IMR-90 (cell line): ENCODE data around the gene OFD1. TPM values are rescaled to one million over a fixed set of nuclear protein-coding genes. Genes with fewer than 3 reads are reported as not detected.

Source experiments
- ATAC-seq: fragments of 200-7000 bp; cut with Tn5 transposase; 2 replicates; pipeline ENCODE4 v1.9.1; 2020; ENCODE audit warnings: low read depth, mild to moderate bottlenecking, moderate library complexity
- BruUV-seq: library from RNA; stranded (reverse); fragments of 400-500 nt; replicated peaks from 2 replicates; lab custom pipeline; 2021; lab: Mats Ljungman, UMichigan
- CTCF ChIA-PET: fragments of 300-600 bp; formaldehyde crosslinking; extraction: SDS; loops from one replicate; lab custom pipeline; 2021; ENCODE audit warnings: antibody characterized with exemption; lab: Yijun Ruan, JAX
- POLR2A ChIA-PET: fragments of 300-600 bp; sonication (Branson Sonifier 250); formaldehyde crosslinking; loops from one replicate; lab custom pipeline; 2022; ENCODE audit warnings: antibody characterized with exemption; ENCODE audit not compliant: unreplicated experiment; lab: Charles Lee
- DNase-seq: peaks from one replicate; pipeline ENCODE4 v3.0.0; 2013
- H2AFZ ChIP-seq: replicated peaks from 2 replicates; pipeline ENCODE3; 2013; ENCODE audit warnings: low read length, mild to moderate bottlenecking; ENCODE audit not compliant: poor library complexity
- H2AK5ac ChIP-seq: 2 replicates; pipeline ENCODE4 v1.6.1; 2013; ENCODE audit warnings: low read depth, low read length, inconsistent platforms
- H2AK9ac ChIP-seq: replicated peaks from 2 replicates; pipeline ENCODE3; 2013; ENCODE audit warnings: mild to moderate bottlenecking, low read depth, low read length, moderate library complexity; ENCODE audit not compliant: poor library complexity
- H2BK120ac ChIP-seq: 2 replicates; pipeline ENCODE4 v1.6.1; 2013; ENCODE audit warnings: low read depth, low read length, inconsistent platforms
- H2BK15ac ChIP-seq: 3 replicates; pipeline ENCODE4 v1.6.1; 2013; ENCODE audit warnings: low read depth, low read length, inconsistent platforms
- H2BK20ac ChIP-seq: 2 replicates; pipeline ENCODE4 v1.6.1; 2013; ENCODE audit warnings: low read depth, mild to moderate bottlenecking, inconsistent platforms, low read length, moderate library complexity
- H2BK5ac ChIP-seq: 2 replicates; pipeline ENCODE4 v1.6.1; 2013; ENCODE audit warnings: mild to moderate bottlenecking, low read depth, low read length, inconsistent platforms; ENCODE audit not compliant: poor library complexity, severe bottlenecking
- H3K14ac ChIP-seq: replicated peaks from 2 replicates; pipeline ENCODE4 v1.6.1; 2013; ENCODE audit warnings: low read depth, low read length, inconsistent platforms
- H3K18ac ChIP-seq: 2 replicates; pipeline ENCODE4 v1.6.1; 2013; ENCODE audit warnings: low read depth, low read length, control low read depth
- H3K23ac ChIP-seq: 2 replicates; pipeline ENCODE4 v1.6.1; 2013; ENCODE audit warnings: low read depth, low read length, inconsistent platforms
- H3K27ac ChIP-seq: 2 replicates; pipeline ENCODE4 v1.5.1; 2013; ENCODE audit warnings: mild to moderate bottlenecking, control low read depth, low read length; ENCODE audit not compliant: insufficient read depth
- H3K27me3 ChIP-seq: 2 replicates; pipeline ENCODE4 v1.6.1; 2013; ENCODE audit warnings: low read length; ENCODE audit not compliant: control insufficient read depth, insufficient read depth
- H3K36me3 ChIP-seq: 2 replicates; pipeline ENCODE4 v1.6.1; 2013; ENCODE audit warnings: low read length, mixed read lengths; ENCODE audit not compliant: control insufficient read depth, insufficient read depth
- H3K4ac ChIP-seq: 2 replicates; pipeline ENCODE4 v1.6.1; 2013; ENCODE audit warnings: low read depth, low read length, inconsistent platforms
- H3K4me1 ChIP-seq: 2 replicates; pipeline ENCODE4 v1.6.1; 2013; ENCODE audit warnings: low read length, mixed read lengths; ENCODE audit not compliant: control insufficient read depth, insufficient read depth
- H3K4me2 ChIP-seq: 2 replicates; pipeline ENCODE4 v1.6.1; 2013; ENCODE audit warnings: low read depth, mild to moderate bottlenecking, control low read depth, low read length, moderate library complexity
- H3K4me3 ChIP-seq: 2 replicates; pipeline ENCODE4 v1.5.1; 2013; ENCODE audit warnings: low read depth, mild to moderate bottlenecking, control low read depth, low read length, moderate library complexity; ENCODE audit not compliant: insufficient read depth
- H3K56ac ChIP-seq: 2 replicates; pipeline ENCODE4 v1.6.1; 2013; ENCODE audit warnings: low read length, inconsistent platforms; ENCODE audit not compliant: insufficient read depth; ENCODE audit errors: extremely low read depth
- H3K79me1 ChIP-seq, 2 experiments: 2 replicates each; pipeline ENCODE4 v1.6.1; 2013; ENCODE audit warnings: low read length in 2 of 2, inconsistent platforms in 1 of 2, low read depth in 1 of 2
- H3K9ac ChIP-seq: 2 replicates; pipeline ENCODE4 v1.6.1; 2013; ENCODE audit warnings: low read depth, low read length, control low read depth
- H3K9me1 ChIP-seq: 2 replicates; pipeline ENCODE4 v1.6.1; 2013; ENCODE audit warnings: low read length, inconsistent platforms; ENCODE audit not compliant: insufficient read depth
- H3K9me3 ChIP-seq: 2 replicates; pipeline ENCODE4 v1.6.1; 2013; ENCODE audit warnings: low read length; ENCODE audit not compliant: control insufficient read depth, insufficient read depth
- H4K20me1 ChIP-seq: 2 replicates; pipeline ENCODE4 v1.6.1; 2013; ENCODE audit warnings: low read length, inconsistent platforms; ENCODE audit not compliant: insufficient read depth
- H4K5ac ChIP-seq: 2 replicates; pipeline ENCODE4 v1.6.1; 2013; ENCODE audit warnings: mild to moderate bottlenecking, low read depth, low read length, control low read depth
- H4K8ac ChIP-seq, 2 experiments: 2 replicates each; pipeline ENCODE4 v1.6.1; 2013; ENCODE audit warnings: low read depth in 2 of 2, low read length in 2 of 2, control low read depth in 1 of 2, inconsistent platforms in 1 of 2
- H4K91ac ChIP-seq: 2 replicates; pipeline ENCODE4 v1.6.1; 2013; ENCODE audit warnings: low read depth, low read length, inconsistent platforms; ENCODE audit not compliant: insufficient read depth
- BHLHE40 ChIP-seq: fragments of 150-350 bp; IDR thresholded peaks from 2 replicates; pipeline ENCODE4 v1.6.1; 2016; ENCODE audit warnings: mild to moderate bottlenecking, low read depth, low read length
- CEBPB ChIP-seq: IDR thresholded peaks from 2 replicates; pipeline ENCODE4 v1.6.1; 2012; ENCODE audit warnings: low read depth, low read length, improper control_type of control experiment
- CHD1 ChIP-seq: IDR thresholded peaks from 2 replicates; pipeline ENCODE4 v1.6.1; 2012; ENCODE audit warnings: low read depth, low read length, improper control_type of control experiment
- FOS ChIP-seq: fragments of 150-350 bp; IDR thresholded peaks from 2 replicates; pipeline ENCODE4 v1.6.1; 2016; ENCODE audit warnings: low read depth, low read length
- MAZ ChIP-seq: IDR thresholded peaks from 2 replicates; pipeline ENCODE4 v1.6.1; 2012; ENCODE audit warnings: low read depth, mild to moderate bottlenecking, low read length, improper control_type of control experiment, moderate library complexity, borderline replicate concordance
- MXI1 ChIP-seq: IDR thresholded peaks from 2 replicates; pipeline ENCODE4 v1.6.1; 2012; ENCODE audit warnings: low read depth, mild to moderate bottlenecking, low read length, moderate library complexity, borderline replicate concordance
- NFE2L2 ChIP-seq: fragments of 150-350 bp; IDR thresholded peaks from 2 replicates; pipeline ENCODE4 v1.6.1; 2016; ENCODE audit warnings: low read depth, mild to moderate bottlenecking, low read length
- POLR2A ChIP-seq: IDR thresholded peaks from 2 replicates; pipeline ENCODE4 v1.6.1; 2012; ENCODE audit warnings: mild to moderate bottlenecking, low read depth, low read length
- RAD21 ChIP-seq: IDR thresholded peaks from 2 replicates; pipeline ENCODE4 v1.6.1; 2012; ENCODE audit warnings: low read length, improper control_type of control experiment
- RCOR1 ChIP-seq: IDR thresholded peaks from 2 replicates; pipeline ENCODE4 v1.6.1; 2012; ENCODE audit warnings: mild to moderate bottlenecking, low read length, improper control_type of control experiment; ENCODE audit not compliant: insufficient replicate concordance
- RFX5 ChIP-seq: IDR thresholded peaks from 2 replicates; pipeline ENCODE4 v1.8.0; 2012; ENCODE audit warnings: low read depth, mild to moderate bottlenecking, low read length, moderate library complexity
- SMC3 ChIP-seq: fragments of 150-350 bp; IDR thresholded peaks from 2 replicates; pipeline ENCODE4 v1.6.1; 2016; ENCODE audit warnings: low read depth, mild to moderate bottlenecking, antibody characterized with exemption, low read length, moderate library complexity
- USF2 ChIP-seq: fragments of 150-350 bp; IDR thresholded peaks from 2 replicates; pipeline ENCODE4 v1.6.1; 2017; ENCODE audit warnings: mild to moderate bottlenecking, antibody characterized with exemption, low read length, low read depth
- WGBS, 2 experiments: methylation state at CpG; one replicate each; pipeline versions ENCODE4 v1.1.5 to v1.1.7; 2013; ENCODE audit warnings: missing lambda C conversion rate in 2 of 2; ENCODE audit not compliant: insufficient read length in 1 of 2; ENCODE audit errors: extremely low coverage in 2 of 2; 5-methylcytosine and 5-hydroxymethylcytosine counted together
- dilution Hi-C: fragments of 300-500 bp; cut with HindIII; formaldehyde crosslinking; loops from one replicate; pipeline ENCODE4 v1.14.3; 2018; ENCODE audit warnings: low sequenced_read_pairs; ENCODE audit not compliant: unreplicated experiment
- in situ Hi-C: fragments of 300-500 bp; cut with MboI; formaldehyde crosslinking; loops from 3 replicates; pipeline ENCODE4 v1.14.3; 2019; ENCODE audit warnings: low sequenced_read_pairs, inconsistent platforms, mixed read lengths
- intact Hi-C: fragments of 100-400 bp; cut with micrococcal nuclease; formaldehyde crosslinking; loops from 2 replicates; pipeline ENCODE4 v1.10.0; 2022
- polyA plus RNA-seq, 3 experiments: library from polyadenylated mRNA; depleted of rRNA; stranded (reverse); fragments of >200 nt; gene quantifications; 2 replicates each; pipeline ENCODE4 v1.2.3, GENCODE V29; 2012; ENCODE audit warnings: low replicate concordance in 1 of 3
- total RNA-seq: library from RNA; depleted of rRNA; stranded (reverse); fragments of >200 nt; gene quantifications from 2 replicates; pipeline ENCODE4 v1.2.3, GENCODE V29; 2012
- TF ChIP-seq, protein P1 (sequence below): conservative IDR thresholded peaks from 2 replicates; pipeline ENCODE4 v1.5.1; 2012; ENCODE audit warnings: mild to moderate bottlenecking, low read depth, low read length, improper control_type of control experiment
- TF ChIP-seq, protein P2 (sequence below): fragments of 150-350 bp; IDR thresholded peaks from 2 replicates; pipeline ENCODE4 v1.6.1; 2016; ENCODE audit warnings: low read depth, mild to moderate bottlenecking, low read length, moderate library complexity, borderline replicate concordance

The OFD1 gene
- total and polyA plus RNA-seq, 2 of the 4 experiments (the other 2 are of a cell fraction): 8.4 to 8.6 TPM

DNA sequence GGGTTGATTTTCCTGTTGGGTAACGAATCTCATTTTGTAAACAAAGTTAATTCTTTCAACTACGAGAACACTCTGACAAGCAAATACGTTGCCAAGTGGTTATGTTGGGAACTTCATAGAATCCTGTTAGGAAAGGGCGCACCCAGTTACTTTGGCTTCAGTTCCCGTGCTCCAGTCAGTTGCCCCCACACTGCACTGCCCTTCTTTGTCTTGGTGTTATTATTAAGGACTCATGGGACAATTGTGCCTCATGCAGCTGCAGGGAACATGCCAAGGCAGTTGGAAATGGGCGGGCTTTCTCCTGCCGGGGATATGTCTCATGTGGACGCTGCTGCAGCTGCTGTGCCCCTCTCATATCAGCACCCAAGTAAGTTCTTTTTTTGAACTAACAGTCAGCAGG, 28.9 kb downstream of the OFD1 start (continued):
- TF ChIP-seq RCOR1 (no peak), MAZ (no peak), BHLHE40 (no peak)

- no peak overlapping the region for H2BK15ac ChIP-seq
- H3K4me3 ChIP-seq: no peak overlapping the region
- dilution Hi-C loops (no loop called here), in situ Hi-C loops (loop anchor here (10.0 kb wide), 1 partner anchor 261 kb away; the partner anchor contains the start of gene GEMIN8), intact Hi-C loops (no loop called here)
- H4K8ac ChIP-seq: no peak overlapping the region
- H3K4me2 ChIP-seq: no peak overlapping the region
- DNase-seq (no peak), ATAC-seq (no peak)
- no peak overlapping the region for H4K91ac ChIP-seq
- no peaks in the 10 kb centered on the region for H3K9me1 ChIP-seq
- H3K14ac ChIP-seq: no peak overlapping the region
- H3K23ac ChIP-seq: no peak overlapping the region
- no peak overlapping the region for H2AFZ ChIP-seq
- CTCF ChIA-PET: no interaction called here
- H3K4me1 ChIP-seq: no peaks in the 10 kb centered on the region
- no peaks in the 10 kb centered on the region for H3K9me3 ChIP-seq
- H3K36me3 ChIP-seq: peaks cover 27% of the 10 kb centered on the region
- no peak overlapping the region for H3K9ac ChIP-seq
- H2BK120ac ChIP-seq: no peak overlapping the region
- H3K79me1 ChIP-seq: no peaks in the 10 kb centered on the region
- H3K18ac ChIP-seq: no peak overlapping the region
- POLR2A ChIA-PET: no interaction called here
- WGBS, 2 experiments: 100% methylated on average over 2 of the region's 7 CpGs; no CpG with 5 or more reads in 1 of the 2 experiments
- no peak overlapping the region for H2AK5ac ChIP-seq
- H3K27me3 ChIP-seq: no peaks in the 10 kb centered on the region
- no peak overlapping the region for H2BK5ac ChIP-seq
- H2AK9ac ChIP-seq: no peak overlapping the region
- no peak overlapping the region for H3K56ac ChIP-seq
- no peak overlapping the region for H2BK20ac ChIP-seq
- no peak overlapping the region for H3K27ac ChIP-seq
- no peaks in the 10 kb centered on the region for H4K20me1 ChIP-seq
- no peak overlapping the region for H3K4ac ChIP-seq
- H4K5ac ChIP-seq: no peak overlapping the region
- no TSS peak for BruUV-seq
- TF ChIP-seq RFX5 (no peak), BHLHE40 (no peak), MXI1 (no peak), SMC3 (no peak), RAD21 (no peak), MAZ (no peak), RCOR1 (no peak), USF2 (no peak), CEBPB (no peak), NFE2L2 (no peak), FOS (no peak), CHD1 (no peak), POLR2A (no peak)
- TF ChIP-seq, protein P1, sequence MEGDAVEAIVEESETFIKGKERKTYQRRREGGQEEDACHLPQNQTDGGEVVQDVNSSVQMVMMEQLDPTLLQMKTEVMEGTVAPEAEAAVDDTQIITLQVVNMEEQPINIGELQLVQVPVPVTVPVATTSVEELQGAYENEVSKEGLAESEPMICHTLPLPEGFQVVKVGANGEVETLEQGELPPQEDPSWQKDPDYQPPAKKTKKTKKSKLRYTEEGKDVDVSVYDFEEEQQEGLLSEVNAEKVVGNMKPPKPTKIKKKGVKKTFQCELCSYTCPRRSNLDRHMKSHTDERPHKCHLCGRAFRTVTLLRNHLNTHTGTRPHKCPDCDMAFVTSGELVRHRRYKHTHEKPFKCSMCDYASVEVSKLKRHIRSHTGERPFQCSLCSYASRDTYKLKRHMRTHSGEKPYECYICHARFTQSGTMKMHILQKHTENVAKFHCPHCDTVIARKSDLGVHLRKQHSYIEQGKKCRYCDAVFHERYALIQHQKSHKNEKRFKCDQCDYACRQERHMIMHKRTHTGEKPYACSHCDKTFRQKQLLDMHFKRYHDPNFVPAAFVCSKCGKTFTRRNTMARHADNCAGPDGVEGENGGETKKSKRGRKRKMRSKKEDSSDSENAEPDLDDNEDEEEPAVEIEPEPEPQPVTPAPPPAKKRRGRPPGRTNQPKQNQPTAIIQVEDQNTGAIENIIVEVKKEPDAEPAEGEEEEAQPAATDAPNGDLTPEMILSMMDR: no peak
- TF ChIP-seq, protein P2, sequence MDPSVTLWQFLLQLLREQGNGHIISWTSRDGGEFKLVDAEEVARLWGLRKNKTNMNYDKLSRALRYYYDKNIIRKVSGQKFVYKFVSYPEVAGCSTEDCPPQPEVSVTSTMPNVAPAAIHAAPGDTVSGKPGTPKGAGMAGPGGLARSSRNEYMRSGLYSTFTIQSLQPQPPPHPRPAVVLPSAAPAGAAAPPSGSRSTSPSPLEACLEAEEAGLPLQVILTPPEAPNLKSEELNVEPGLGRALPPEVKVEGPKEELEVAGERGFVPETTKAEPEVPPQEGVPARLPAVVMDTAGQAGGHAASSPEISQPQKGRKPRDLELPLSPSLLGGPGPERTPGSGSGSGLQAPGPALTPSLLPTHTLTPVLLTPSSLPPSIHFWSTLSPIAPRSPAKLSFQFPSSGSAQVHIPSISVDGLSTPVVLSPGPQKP: no peak
Measured at GRCh38 chrX:13764281-13764680, 29.7 kb downstream of the OFD1 start.
